H9 (cell line): ENCODE measurements around the gene SYVN1. TPM values are rescaled to one million over a fixed set of nuclear protein-coding genes. Genes with fewer than 3 reads are reported as not detected.

Source experiments
- DNase-seq: peaks from one replicate; pipeline ENCODE4 v3.0.0-alpha.2; 2017
- H2AFZ ChIP-seq: one replicate; pipeline ENCODE4 v1.6.1; 2013; ENCODE audit warnings: mild to moderate bottlenecking, low read length, control low read depth, moderate library complexity
- H2AK5ac ChIP-seq: 2 replicates; pipeline ENCODE4 v1.6.1; 2013; ENCODE audit warnings: low read length, control low read depth, mixed read lengths; ENCODE audit not compliant: insufficient read length
- H2BK120ac ChIP-seq: one replicate; pipeline ENCODE4 v1.6.1; 2013; ENCODE audit warnings: low read depth, mild to moderate bottlenecking, low read length, control low read depth, inconsistent platforms; ENCODE audit not compliant: poor library complexity, severe bottlenecking
- H2BK12ac ChIP-seq: 2 replicates; pipeline ENCODE4 v1.6.1; 2013; ENCODE audit warnings: low read length, control low read depth, mixed read lengths, low read depth; ENCODE audit not compliant: insufficient read length
- H2BK15ac ChIP-seq: 2 replicates; pipeline ENCODE4 v1.6.1; 2013; ENCODE audit warnings: low read depth, low read length, control low read depth
- H2BK20ac ChIP-seq: one replicate; pipeline ENCODE4 v1.6.1; 2013; ENCODE audit warnings: low read depth, mild to moderate bottlenecking, low read length, control low read depth, inconsistent platforms; ENCODE audit not compliant: poor library complexity, severe bottlenecking
- H2BK5ac ChIP-seq: 2 replicates; pipeline ENCODE4 v1.6.1; 2013; ENCODE audit warnings: low read length, control low read depth, mixed read lengths; ENCODE audit not compliant: insufficient read length
- H3K14ac ChIP-seq: 2 replicates; pipeline ENCODE4 v1.6.1; 2013; ENCODE audit warnings: low read length, control low read depth; ENCODE audit not compliant: insufficient read depth
- H3K18ac ChIP-seq: 2 replicates; pipeline ENCODE4 v1.6.1; 2013; ENCODE audit warnings: low read depth, mild to moderate bottlenecking, mixed read lengths, low read length, control low read depth; ENCODE audit not compliant: insufficient read length
- H3K23ac ChIP-seq: 2 replicates; pipeline ENCODE4 v1.6.1; 2013; ENCODE audit warnings: low read length, control low read depth, mixed read lengths, low read depth; ENCODE audit not compliant: insufficient read length
- H3K23me2 ChIP-seq: 2 replicates; pipeline ENCODE4 v1.6.1; 2013; ENCODE audit warnings: low read depth, mild to moderate bottlenecking, mixed read lengths, low read length, control low read depth; ENCODE audit not compliant: insufficient read length, poor library complexity, severe bottlenecking
- H3K27ac ChIP-seq: 2 replicates; pipeline ENCODE4 v1.5.1; 2013; ENCODE audit warnings: low read length, control low read depth, mixed read lengths, low read depth; ENCODE audit not compliant: insufficient read length
- H3K27me3 ChIP-seq: 2 replicates; pipeline ENCODE4 v1.6.1; 2013; ENCODE audit warnings: low read length, control low read depth, inconsistent platforms; ENCODE audit not compliant: insufficient read depth
- H3K4ac ChIP-seq: 2 replicates; pipeline ENCODE4 v1.6.1; 2013; ENCODE audit warnings: low read depth, mild to moderate bottlenecking, control low read depth, inconsistent platforms, low read length, moderate library complexity
- H3K4me1 ChIP-seq: 2 replicates; pipeline ENCODE4 v1.6.1; 2013; ENCODE audit warnings: low read length, control low read depth, inconsistent platforms; ENCODE audit not compliant: insufficient read depth
- H3K4me2 ChIP-seq: 2 replicates; pipeline ENCODE4 v1.6.1; 2013; ENCODE audit warnings: low read length, control low read depth, mixed read lengths; ENCODE audit not compliant: insufficient read length, insufficient read depth
- H3K56ac ChIP-seq: 2 replicates; pipeline ENCODE4 v1.6.1; 2013; ENCODE audit warnings: low read depth, mild to moderate bottlenecking, mixed read lengths, low read length, control low read depth; ENCODE audit not compliant: insufficient read length
- H3K79me1 ChIP-seq: 2 replicates; pipeline ENCODE4 v1.6.1; 2013; ENCODE audit warnings: low read depth, mild to moderate bottlenecking, moderate library complexity, low read length, control low read depth, inconsistent platforms; ENCODE audit not compliant: insufficient read depth, poor library complexity, severe bottlenecking
- H3K79me2 ChIP-seq: 2 replicates; pipeline ENCODE4 v1.6.1; 2013; ENCODE audit warnings: low read length, control low read depth, inconsistent platforms; ENCODE audit not compliant: insufficient read depth
- H3K9ac ChIP-seq: 2 replicates; pipeline ENCODE4 v1.6.1; 2013; ENCODE audit warnings: low read length, control low read depth, mixed read lengths; ENCODE audit not compliant: insufficient read length; ENCODE audit errors: extremely low read depth
- H3K9me3 ChIP-seq: one replicate; pipeline ENCODE4 v1.6.1; 2013; ENCODE audit warnings: low read depth, low read length, inconsistent platforms; ENCODE audit not compliant: control insufficient read depth
- H3T11ph ChIP-seq: one replicate; pipeline ENCODE4 v1.6.1; 2013; ENCODE audit warnings: mild to moderate bottlenecking, low read length, control low read depth, inconsistent platforms
- H4K20me1 ChIP-seq: one replicate; pipeline ENCODE4 v1.6.1; 2013; ENCODE audit not compliant: control insufficient read depth, insufficient read length, insufficient read depth
- H4K5ac ChIP-seq: 2 replicates; pipeline ENCODE4 v1.6.1; 2013; ENCODE audit warnings: low read depth, mild to moderate bottlenecking, mixed read lengths, low read length, control low read depth; ENCODE audit not compliant: insufficient read length
- H4K8ac ChIP-seq: replicated peaks from 2 replicates; pipeline ENCODE4 v1.6.1; 2013; ENCODE audit warnings: low read length, control low read depth, mixed read lengths, low read depth; ENCODE audit not compliant: insufficient read length
- H4K91ac ChIP-seq: 2 replicates; pipeline ENCODE4 v1.6.1; 2013; ENCODE audit warnings: low read depth, mild to moderate bottlenecking, moderate library complexity, mixed read lengths, low read length, control low read depth; ENCODE audit not compliant: insufficient read length
- H3K27ac Mint-ChIP-seq, 3 experiments: 2 replicates in 2 of 3; 3 replicates in 1 of 3; pipeline ENCODE4 v1.8.0; 2020 to 2021; ENCODE audit warnings: mixed read lengths in 3 of 3, mild to moderate bottlenecking in 1 of 3, moderate library complexity in 1 of 3
- H3K27me3 Mint-ChIP-seq: 2 replicates; pipeline ENCODE4 v1.8.0; 2021; ENCODE audit warnings: low read depth, mild to moderate bottlenecking, moderate library complexity, mixed read lengths
- H3K36me3 Mint-ChIP-seq, 3 experiments: 2 replicates in 2 of 3; 3 replicates in 1 of 3; pipeline ENCODE4 v1.8.0; 2020 to 2021; ENCODE audit warnings: low read depth in 3 of 3, mixed read lengths in 3 of 3; ENCODE audit not compliant: insufficient read depth in 1 of 3
- H3K4me1 Mint-ChIP-seq, 2 experiments: 2 replicates each; pipeline ENCODE4 v1.8.0; 2020; ENCODE audit warnings: mixed read lengths in 2 of 2
- H3K4me3 Mint-ChIP-seq, 2 experiments: 2 replicates in 1 of 2; 3 replicates in 1 of 2; pipeline ENCODE4 v1.8.0; 2020 to 2021; ENCODE audit warnings: mild to moderate bottlenecking in 2 of 2, mixed read lengths in 2 of 2, moderate library complexity in 1 of 2
- H3K9me3 Mint-ChIP-seq, 2 experiments: 2 replicates in 1 of 2; 3 replicates in 1 of 2; pipeline ENCODE4 v1.8.0; 2020; ENCODE audit warnings: mild to moderate bottlenecking in 2 of 2, mixed read lengths in 2 of 2, moderate library complexity in 1 of 2
- WGBS: extraction: QIAGEN DNeasy Blood & Tissue Kit; methylation state at CpG from one replicate; pipeline ENCODE4 v1.1.7; 2013; ENCODE audit warnings: missing lambda C conversion rate, low lambda C conversion rate, mixed read lengths; ENCODE audit not compliant: insufficient read length; ENCODE audit errors: extremely low coverage; 5-methylcytosine and 5-hydroxymethylcytosine counted together
- total RNA-seq: library from RNA; stranded (reverse); gene quantifications from 2 replicates; pipeline ENCODE4 v1.2.1, GENCODE V29; 2021
- TF ChIP-seq, protein P1 (sequence below): fragments of 200-600 bp; sonication (generic); conservative IDR thresholded peaks from 3 replicates; pipeline ENCODE4 v1.8.0; 2021; ENCODE audit warnings: antibody characterized with exemption, mild to moderate bottlenecking

Gene SYVN1
- total RNA-seq, 1 experiment from 2014 or later = 31.6 TPM

GRCh38 chr11:65113361-65113756 lies 21.0 kb downstream of the SYVN1 start:
- Histone ChIP-seq H2BK15ac (no peak overlapping the region), H2BK20ac (no peak overlapping the region), H3K23ac (no peak overlapping the region), H3K23me2 (peaks cover 18% of the 10 kb centered on the region), H3K4me2 (peak overlapping the region; percentile 56), H3K4me1 (no peaks in the 10 kb centered on the region), H3K9me3 (no peaks in the 10 kb centered on the region), H3T11ph (no peak overlapping the region), H4K5ac (no peak overlapping the region), H2BK120ac (no peak overlapping the region), H4K91ac (no peak overlapping the region), H2AK5ac (no peak overlapping the region), H2BK12ac (no peak overlapping the region), H3K79me2 (no peaks in the 10 kb centered on the region), H3K14ac (no peak overlapping the region), H2BK5ac (no peak overlapping the region), H3K56ac (no peak overlapping the region), H3K27ac (no peak overlapping the region), H3K9ac (peak overlapping the region; percentile 27), H3K18ac (no peak overlapping the region), H4K20me1 (no peaks in the 10 kb centered on the region), H3K4ac (no peak overlapping the region), H3K79me1 (no peaks in the 10 kb centered on the region), H3K27me3 (no peaks in the 10 kb centered on the region), H4K8ac (no peak overlapping the region), H2AFZ (no peak overlapping the region)
- no CpG with 5 or more reads among the region's 14 CpGs for WGBS
- Mint-ChIP-seq H3K9me3 (no peaks in the 10 kb centered on the region), H3K27ac (peak overlapping the region; percentile 23 to 91 (median 85); a peak in 4 of 7 replicates), H3K4me1 (peaks cover 17 to 25% of the 10 kb centered on the region in 2 experiments), H3K27me3 (peaks cover 1% of the 10 kb centered on the region; the same call in 1 of the 2 replicates), H3K4me3 (peak overlapping the region; percentile 82 to 99), H3K36me3 (peaks cover 4 to 30% (median 28%) of the 10 kb centered on the region in 3 experiments)
- no peak for DNase-seq
- TF ChIP-seq, protein P1, sequence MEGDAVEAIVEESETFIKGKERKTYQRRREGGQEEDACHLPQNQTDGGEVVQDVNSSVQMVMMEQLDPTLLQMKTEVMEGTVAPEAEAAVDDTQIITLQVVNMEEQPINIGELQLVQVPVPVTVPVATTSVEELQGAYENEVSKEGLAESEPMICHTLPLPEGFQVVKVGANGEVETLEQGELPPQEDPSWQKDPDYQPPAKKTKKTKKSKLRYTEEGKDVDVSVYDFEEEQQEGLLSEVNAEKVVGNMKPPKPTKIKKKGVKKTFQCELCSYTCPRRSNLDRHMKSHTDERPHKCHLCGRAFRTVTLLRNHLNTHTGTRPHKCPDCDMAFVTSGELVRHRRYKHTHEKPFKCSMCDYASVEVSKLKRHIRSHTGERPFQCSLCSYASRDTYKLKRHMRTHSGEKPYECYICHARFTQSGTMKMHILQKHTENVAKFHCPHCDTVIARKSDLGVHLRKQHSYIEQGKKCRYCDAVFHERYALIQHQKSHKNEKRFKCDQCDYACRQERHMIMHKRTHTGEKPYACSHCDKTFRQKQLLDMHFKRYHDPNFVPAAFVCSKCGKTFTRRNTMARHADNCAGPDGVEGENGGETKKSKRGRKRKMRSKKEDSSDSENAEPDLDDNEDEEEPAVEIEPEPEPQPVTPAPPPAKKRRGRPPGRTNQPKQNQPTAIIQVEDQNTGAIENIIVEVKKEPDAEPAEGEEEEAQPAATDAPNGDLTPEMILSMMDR = no peak
